A549 (cell line): ENCODE data around the gene DNAJC30. TPM values are rescaled to one million over a fixed set of nuclear protein-coding genes. Genes with fewer than 3 reads are reported as not detected.

Source experiments
- BCL3 ChIP-seq: fragments of >200 bp; sonication (Bioruptor Twin); formaldehyde crosslinking; IDR thresholded peaks from 3 replicates; pipeline ENCODE4 v1.6.1; 2016
- CEBPB ChIP-seq, 2 experiments: fragments of >200 bp in 1 of 2; sonication (Bioruptor Twin) in 1 of 2; formaldehyde crosslinking in 1 of 2; IDR thresholded peaks; 2 replicates each; pipeline ENCODE4 v1.6.1; 2012 to 2016
- CHD2 ChIP-seq: fragments of 150-350 bp; IDR thresholded peaks from 2 replicates; pipeline ENCODE4 v1.6.1; 2014; ENCODE audit warnings: low read length; ENCODE audit not compliant: partially characterized antibody
- CHD4 ChIP-seq: fragments of 200-600 bp; sonication (generic); IDR thresholded peaks from 2 replicates; pipeline ENCODE4 v1.6.1; 2016; ENCODE audit warnings: antibody characterized with exemption, mild to moderate bottlenecking, borderline replicate concordance
- EHF ChIP-seq: fragments of 250-450 bp; sonication (Bioruptor Pico); IDR thresholded peaks from 2 replicates; pipeline ENCODE4 v1.5.0; 2020; ENCODE audit warnings: mild to moderate bottlenecking
- EHMT2 ChIP-seq: fragments of 200-600 bp; sonication (generic); IDR thresholded peaks from 2 replicates; pipeline ENCODE4 v1.6.1; 2016; ENCODE audit warnings: antibody characterized with exemption, low read depth, mild to moderate bottlenecking, moderate library complexity
- EP300 ChIP-seq, 2 experiments: fragments of >200 bp; sonication (Bioruptor Twin); formaldehyde crosslinking; IDR thresholded peaks; 2 replicates in 1 of 2; 3 replicates in 1 of 2; pipeline ENCODE4 v1.6.1; 2016 to 2017
- ESRRA ChIP-seq: fragments of 150-350 bp; IDR thresholded peaks from 2 replicates; pipeline ENCODE4 v1.6.1; 2014; ENCODE audit warnings: mild to moderate bottlenecking, low read length, borderline replicate concordance
- FOSB ChIP-seq: fragments of 250-450 bp; sonication (Bioruptor Pico); IDR thresholded peaks from 2 replicates; pipeline ENCODE4 v1.5.0; 2020; ENCODE audit warnings: mild to moderate bottlenecking, moderate library complexity
- FOXS1 ChIP-seq: fragments of 250-450 bp; sonication (Bioruptor Pico); IDR thresholded peaks from 2 replicates; pipeline ENCODE4 v1.5.0; 2020; ENCODE audit warnings: mild to moderate bottlenecking, moderate library complexity
- GATA3 ChIP-seq: IDR thresholded peaks from 2 replicates; pipeline ENCODE4 v1.6.1; 2012; ENCODE audit warnings: borderline replicate concordance
- HEYL ChIP-seq: fragments of 250-450 bp; sonication (Bioruptor Pico); IDR thresholded peaks from 2 replicates; pipeline ENCODE4 v1.8.0; 2021; ENCODE audit warnings: mild to moderate bottlenecking, moderate library complexity
- HMGXB4 ChIP-seq: fragments of 250-450 bp; sonication (Bioruptor Pico); IDR thresholded peaks from 2 replicates; pipeline ENCODE4 v1.5.0; 2021; ENCODE audit warnings: mild to moderate bottlenecking, moderate library complexity, borderline replicate concordance
- HOXB13 ChIP-seq: fragments of 250-450 bp; sonication (Bioruptor Pico); IDR thresholded peaks from 2 replicates; pipeline ENCODE4 v1.5.0; 2020; ENCODE audit warnings: low read depth, mild to moderate bottlenecking, moderate library complexity
- HOXB5 ChIP-seq: fragments of 250-450 bp; sonication (Bioruptor Pico); IDR thresholded peaks from 2 replicates; pipeline ENCODE4 v1.5.0; 2020; ENCODE audit warnings: mild to moderate bottlenecking, moderate library complexity
- JUN ChIP-seq, 2 experiments: fragments of >200 bp; sonication (Bioruptor Twin); formaldehyde crosslinking; IDR thresholded peaks; 2 replicates in 1 of 2; 3 replicates in 1 of 2; pipeline ENCODE4 v1.6.1; 2016 to 2017
- KDM5A ChIP-seq: fragments of 200-600 bp; sonication (generic); IDR thresholded peaks from 2 replicates; pipeline ENCODE4 v1.6.1; 2016; ENCODE audit warnings: antibody characterized with exemption, mild to moderate bottlenecking
- MAFK ChIP-seq: fragments of 450-650 bp; IDR thresholded peaks from 2 replicates; pipeline ENCODE4 v1.6.1; 2014; ENCODE audit not compliant: partially characterized antibody
- MAX ChIP-seq: IDR thresholded peaks from 2 replicates; pipeline ENCODE4 v1.6.1; 2012
- NPAS2 ChIP-seq: fragments of 250-450 bp; sonication (Bioruptor Pico); IDR thresholded peaks from 2 replicates; pipeline ENCODE4 v1.8.0; 2022; ENCODE audit warnings: mild to moderate bottlenecking, moderate library complexity, borderline replicate concordance
- NR3C1 ChIP-seq: fragments of >200 bp; sonication (Bioruptor Twin); formaldehyde crosslinking; IDR thresholded peaks from 3 replicates; pipeline ENCODE4 v1.6.1; 2017
- PBX3 ChIP-seq: IDR thresholded peaks from 2 replicates; pipeline ENCODE4 v1.6.1; 2012
- POLR2AphosphoS2 ChIP-seq: conservative IDR thresholded peaks from 2 replicates; pipeline ENCODE4 v1.6.1; 2012; ENCODE audit warnings: low read length, improper control_type of control experiment, inconsistent platforms
- RCOR1 ChIP-seq: fragments of 150-350 bp; IDR thresholded peaks from 2 replicates; pipeline ENCODE4 v1.6.1; 2014; ENCODE audit warnings: antibody characterized with exemption, low read length, low read depth
- TP53 ChIP-seq: fragments of 250-450 bp; sonication (Bioruptor Pico); IDR thresholded peaks from 2 replicates; pipeline ENCODE4 v1.5.0; 2021; ENCODE audit warnings: mild to moderate bottlenecking, moderate library complexity
- ZC3H11A ChIP-seq: fragments of 450-650 bp; IDR thresholded peaks from 2 replicates; pipeline ENCODE4 v1.6.1; 2014; ENCODE audit warnings: antibody characterized with exemption, mild to moderate bottlenecking
- ZNF302 ChIP-seq: fragments of 250-450 bp; sonication (Bioruptor Pico); IDR thresholded peaks from 2 replicates; pipeline ENCODE4 v1.9.0; 2021; ENCODE audit warnings: inconsistent platforms, mild to moderate bottlenecking, moderate library complexity
- ZSCAN20 ChIP-seq: fragments of 250-450 bp; sonication (Bioruptor Pico); IDR thresholded peaks from 2 replicates; pipeline ENCODE4 v1.8.0; 2022; ENCODE audit warnings: mild to moderate bottlenecking, moderate library complexity
- polyA plus RNA-seq, 4 experiments: library from polyadenylated mRNA; depleted of rRNA in 3 of 4; stranded (reverse); fragments of >200 nt; fragmentation: RNase III in 1 of 4; extraction: RNeasy Plus Mini Kit Qiagen cat#74134 plus additional on column Dnase treatment in 1 of 4; gene quantifications; 2 replicates in 3 of 4; 3 replicates in 1 of 4; pipeline ENCODE4 v1.2.3, GENCODE V29; 2011 to 2017
- TF ChIP-seq, protein P1 (sequence below): fragments of 150-350 bp; IDR thresholded peaks from 2 replicates; pipeline ENCODE4 v1.6.1; 2014; ENCODE audit warnings: low read depth, mild to moderate bottlenecking, low read length
- TF ChIP-seq, protein P2 (sequence below): fragments of >200 bp; sonication (Bioruptor Twin); formaldehyde crosslinking; IDR thresholded peaks from 3 replicates; pipeline ENCODE4 v1.5.1; 2016
- TF ChIP-seq, protein P3 (sequence below): fragments of 200-600 bp; sonication (generic); IDR thresholded peaks from 2 replicates; pipeline ENCODE4 v1.6.1; 2016; ENCODE audit warnings: antibody characterized with exemption, mild to moderate bottlenecking, moderate library complexity

Gene DNAJC30
- polyA plus RNA-seq, 2 of the 4 experiments (the other 2 are of a cell fraction), result 5.7 to 8.9 TPM

DNA sequence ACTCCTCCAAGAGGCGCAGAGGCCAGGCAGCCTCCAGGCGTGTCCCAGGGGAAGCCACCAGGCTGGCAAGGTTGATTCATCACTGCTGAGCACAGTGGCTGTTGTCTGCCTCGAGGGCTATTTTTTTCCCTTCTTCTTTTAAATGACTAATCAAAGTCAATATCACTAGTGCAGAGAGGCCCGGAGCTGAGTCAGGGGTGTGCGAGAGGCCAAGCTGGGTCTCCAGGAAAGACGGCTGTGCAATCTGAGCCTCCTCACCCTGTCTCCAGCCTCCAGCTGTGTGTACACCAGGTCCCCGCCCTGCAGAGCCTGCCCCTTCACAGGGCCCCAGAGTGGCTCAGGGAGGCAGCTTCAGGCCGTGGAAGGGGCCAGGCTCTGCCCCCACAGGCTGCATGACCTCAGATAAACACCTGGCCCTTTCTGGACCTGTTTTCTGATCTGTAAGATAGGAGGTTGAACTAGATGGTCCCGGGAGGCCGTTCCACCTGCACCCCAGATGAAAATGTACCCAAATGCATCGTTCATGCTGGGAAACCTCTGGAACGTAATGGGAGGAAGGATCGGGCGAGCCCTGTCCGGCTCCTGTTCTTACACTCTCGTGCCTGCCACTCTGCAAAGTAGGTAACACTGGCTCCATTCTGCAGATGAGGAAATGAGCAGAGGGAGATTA is 32.5 kb upstream of the DNAJC30 start (continued):
- peak; percentile 91 to 92 for TF ChIP-seq EP300 (IDR thresholded peaks at IDR 0.05)
- TF ChIP-seq ESRRA, result no peak
- TF ChIP-seq ZNF302 (CRISPR knock-in tag), result no peak
- TF ChIP-seq MAFK, result peak; percentile 95
- TF ChIP-seq JUN (IDR thresholded peaks at IDR 0.05), result peak; percentile 90 to 97; a peak in 4 of 5 replicates
- no peak for TF ChIP-seq HMGXB4
- TF ChIP-seq MAX, result peak; percentile 95
- TF ChIP-seq PBX3, result peak; percentile 92
- TF ChIP-seq, protein P1, sequence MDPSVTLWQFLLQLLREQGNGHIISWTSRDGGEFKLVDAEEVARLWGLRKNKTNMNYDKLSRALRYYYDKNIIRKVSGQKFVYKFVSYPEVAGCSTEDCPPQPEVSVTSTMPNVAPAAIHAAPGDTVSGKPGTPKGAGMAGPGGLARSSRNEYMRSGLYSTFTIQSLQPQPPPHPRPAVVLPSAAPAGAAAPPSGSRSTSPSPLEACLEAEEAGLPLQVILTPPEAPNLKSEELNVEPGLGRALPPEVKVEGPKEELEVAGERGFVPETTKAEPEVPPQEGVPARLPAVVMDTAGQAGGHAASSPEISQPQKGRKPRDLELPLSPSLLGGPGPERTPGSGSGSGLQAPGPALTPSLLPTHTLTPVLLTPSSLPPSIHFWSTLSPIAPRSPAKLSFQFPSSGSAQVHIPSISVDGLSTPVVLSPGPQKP, result no peak
- TF ChIP-seq RCOR1, result no peak
- TF ChIP-seq, protein P2, sequence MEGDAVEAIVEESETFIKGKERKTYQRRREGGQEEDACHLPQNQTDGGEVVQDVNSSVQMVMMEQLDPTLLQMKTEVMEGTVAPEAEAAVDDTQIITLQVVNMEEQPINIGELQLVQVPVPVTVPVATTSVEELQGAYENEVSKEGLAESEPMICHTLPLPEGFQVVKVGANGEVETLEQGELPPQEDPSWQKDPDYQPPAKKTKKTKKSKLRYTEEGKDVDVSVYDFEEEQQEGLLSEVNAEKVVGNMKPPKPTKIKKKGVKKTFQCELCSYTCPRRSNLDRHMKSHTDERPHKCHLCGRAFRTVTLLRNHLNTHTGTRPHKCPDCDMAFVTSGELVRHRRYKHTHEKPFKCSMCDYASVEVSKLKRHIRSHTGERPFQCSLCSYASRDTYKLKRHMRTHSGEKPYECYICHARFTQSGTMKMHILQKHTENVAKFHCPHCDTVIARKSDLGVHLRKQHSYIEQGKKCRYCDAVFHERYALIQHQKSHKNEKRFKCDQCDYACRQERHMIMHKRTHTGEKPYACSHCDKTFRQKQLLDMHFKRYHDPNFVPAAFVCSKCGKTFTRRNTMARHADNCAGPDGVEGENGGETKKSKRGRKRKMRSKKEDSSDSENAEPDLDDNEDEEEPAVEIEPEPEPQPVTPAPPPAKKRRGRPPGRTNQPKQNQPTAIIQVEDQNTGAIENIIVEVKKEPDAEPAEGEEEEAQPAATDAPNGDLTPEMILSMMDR, result no peak
- peak; percentile 41 to 86; a peak in 3 of 4 replicates for TF ChIP-seq CEBPB (IDR thresholded peaks at IDR 0.05)
- no peak for TF ChIP-seq HOXB13 (CRISPR knock-in tag)
- TF ChIP-seq BCL3, result peak; percentile 90
- no peak for TF ChIP-seq NR3C1
- TF ChIP-seq CHD4, result no peak
- no peak for TF ChIP-seq FOXS1 (CRISPR knock-in tag)
- no peak for TF ChIP-seq HOXB5 (CRISPR knock-in tag)
- TF ChIP-seq NPAS2 (CRISPR knock-in tag), result no peak
- TF ChIP-seq CHD2, result no peak
- no peak for TF ChIP-seq KDM5A
- TF ChIP-seq GATA3, result peak; percentile 95
- no peak for TF ChIP-seq EHMT2
- TF ChIP-seq, protein P3, sequence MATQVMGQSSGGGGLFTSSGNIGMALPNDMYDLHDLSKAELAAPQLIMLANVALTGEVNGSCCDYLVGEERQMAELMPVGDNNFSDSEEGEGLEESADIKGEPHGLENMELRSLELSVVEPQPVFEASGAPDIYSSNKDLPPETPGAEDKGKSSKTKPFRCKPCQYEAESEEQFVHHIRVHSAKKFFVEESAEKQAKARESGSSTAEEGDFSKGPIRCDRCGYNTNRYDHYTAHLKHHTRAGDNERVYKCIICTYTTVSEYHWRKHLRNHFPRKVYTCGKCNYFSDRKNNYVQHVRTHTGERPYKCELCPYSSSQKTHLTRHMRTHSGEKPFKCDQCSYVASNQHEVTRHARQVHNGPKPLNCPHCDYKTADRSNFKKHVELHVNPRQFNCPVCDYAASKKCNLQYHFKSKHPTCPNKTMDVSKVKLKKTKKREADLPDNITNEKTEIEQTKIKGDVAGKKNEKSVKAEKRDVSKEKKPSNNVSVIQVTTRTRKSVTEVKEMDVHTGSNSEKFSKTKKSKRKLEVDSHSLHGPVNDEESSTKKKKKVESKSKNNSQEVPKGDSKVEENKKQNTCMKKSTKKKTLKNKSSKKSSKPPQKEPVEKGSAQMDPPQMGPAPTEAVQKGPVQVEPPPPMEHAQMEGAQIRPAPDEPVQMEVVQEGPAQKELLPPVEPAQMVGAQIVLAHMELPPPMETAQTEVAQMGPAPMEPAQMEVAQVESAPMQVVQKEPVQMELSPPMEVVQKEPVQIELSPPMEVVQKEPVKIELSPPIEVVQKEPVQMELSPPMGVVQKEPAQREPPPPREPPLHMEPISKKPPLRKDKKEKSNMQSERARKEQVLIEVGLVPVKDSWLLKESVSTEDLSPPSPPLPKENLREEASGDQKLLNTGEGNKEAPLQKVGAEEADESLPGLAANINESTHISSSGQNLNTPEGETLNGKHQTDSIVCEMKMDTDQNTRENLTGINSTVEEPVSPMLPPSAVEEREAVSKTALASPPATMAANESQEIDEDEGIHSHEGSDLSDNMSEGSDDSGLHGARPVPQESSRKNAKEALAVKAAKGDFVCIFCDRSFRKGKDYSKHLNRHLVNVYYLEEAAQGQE, result no peak
- TF ChIP-seq ZSCAN20 (CRISPR knock-in tag), result no peak
- no peak for TF ChIP-seq ZC3H11A
- no peak for TF ChIP-seq HEYL (CRISPR knock-in tag)
- TF ChIP-seq EHF (CRISPR knock-in tag), result no peak
- TF ChIP-seq FOSB (CRISPR knock-in tag), result no peak
- TF ChIP-seq POLR2AphosphoS2, result no peak
- TF ChIP-seq TP53, result no peak
